ENCODE results near the gene MAFG. TPM values are rescaled to one million over a fixed set of nuclear protein-coding genes. Genes with fewer than 3 reads are reported as not detected.

MAFG gene
- total and polyA plus RNA-seq, 2 of the 13 experiments (the other 11 are each of a cell fraction or from before 2014, with no cell fraction given): 14.5 to 20.0 TPM

- TF ChIP-seq TAF15 (IDR thresholded peaks at IDR 0.05; ENCODE audit: low read depth, low read length, poor library complexity, severe bottlenecking): peak; percentile 71
- TF ChIP-seq JUNB (CRISPR knock-in tag; IDR thresholded peaks at IDR 0.05; ENCODE audit: borderline replicate concordance): no peak
- TF ChIP-seq, protein P1, sequence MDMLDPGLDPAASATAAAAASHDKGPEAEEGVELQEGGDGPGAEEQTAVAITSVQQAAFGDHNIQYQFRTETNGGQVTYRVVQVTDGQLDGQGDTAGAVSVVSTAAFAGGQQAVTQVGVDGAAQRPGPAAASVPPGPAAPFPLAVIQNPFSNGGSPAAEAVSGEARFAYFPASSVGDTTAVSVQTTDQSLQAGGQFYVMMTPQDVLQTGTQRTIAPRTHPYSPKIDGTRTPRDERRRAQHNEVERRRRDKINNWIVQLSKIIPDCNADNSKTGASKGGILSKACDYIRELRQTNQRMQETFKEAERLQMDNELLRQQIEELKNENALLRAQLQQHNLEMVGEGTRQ (IDR thresholded peaks at IDR 0.05; ENCODE audit: low read depth, low read length): no peak
- TF ChIP-seq, protein P1 (CRISPR knock-in tag; IDR thresholded peaks at IDR 0.05; ENCODE audit: borderline replicate concordance): peak; percentile 61; the same call in 1 of the 2 replicates
- TF ChIP-seq PRDM10 (CRISPR knock-in tag; IDR thresholded peaks at IDR 0.05; ENCODE audit: low read depth): 0 out of 2 replicates have a peak, but pooled peaks have one; percentile 56
- no peak for TF ChIP-seq MATR3 (CRISPR knock-in tag; IDR thresholded peaks at IDR 0.05)
- TF ChIP-seq SOX6 (IDR thresholded peaks at IDR 0.05): no peak
- TF ChIP-seq SOX6 (CRISPR knock-in tag; IDR thresholded peaks at IDR 0.05): peak; percentile 73
- no peak for TF ChIP-seq MBD4 (IDR thresholded peaks at IDR 0.05; ENCODE audit: borderline replicate concordance, low read length)
- TF ChIP-seq NONO (IDR thresholded peaks at IDR 0.05): no peak
- peak; percentile 63 for TF ChIP-seq NONO (CRISPR knock-in tag; conservative IDR thresholded peaks at IDR 0.05)
- no peak; the same call in 1 of the 2 replicates for TF ChIP-seq ZNF782 (CRISPR knock-in tag; IDR thresholded peaks at IDR 0.05; ENCODE audit: borderline replicate concordance)
- peak; percentile 45; the same call in 1 of the 2 replicates for TF ChIP-seq CBFB (CRISPR knock-in tag; IDR thresholded peaks at IDR 0.05)
- no peak for TF ChIP-seq IRF9 (CRISPR knock-in tag; IDR thresholded peaks at IDR 0.05; ENCODE audit: borderline replicate concordance)
- TF ChIP-seq GFI1 (CRISPR knock-in tag; IDR thresholded peaks at IDR 0.05; ENCODE audit: borderline replicate concordance): no peak
- no peak for TF ChIP-seq ZSCAN20 (CRISPR knock-in tag; IDR thresholded peaks at IDR 0.05; ENCODE audit: borderline replicate concordance)
- TF ChIP-seq ZFP1 (CRISPR knock-in tag; IDR thresholded peaks at IDR 0.05): no peak
- no peak for TF ChIP-seq TEF (CRISPR knock-in tag; IDR thresholded peaks at IDR 0.05)
- peak; percentile 78; the same call in 1 of the 2 replicates for TF ChIP-seq HDAC1 (CRISPR knock-in tag; IDR thresholded peaks at IDR 0.05)
These were observed 934 bp downstream of the MAFG start (continued) for GRCh38 chr17:81926451-81927151.

Measured in HepG2 (cell line).